GM10847 (cell line): ENCODE results near the gene RFNG.

Experiments used
- POLR2A ChIP-seq: IDR thresholded peaks from 2 replicates; pipeline ENCODE4 v1.6.1; 2011; ENCODE audit not compliant: insufficient read length; ENCODE audit errors: extremely low read depth

RFNG gene

DNA sequence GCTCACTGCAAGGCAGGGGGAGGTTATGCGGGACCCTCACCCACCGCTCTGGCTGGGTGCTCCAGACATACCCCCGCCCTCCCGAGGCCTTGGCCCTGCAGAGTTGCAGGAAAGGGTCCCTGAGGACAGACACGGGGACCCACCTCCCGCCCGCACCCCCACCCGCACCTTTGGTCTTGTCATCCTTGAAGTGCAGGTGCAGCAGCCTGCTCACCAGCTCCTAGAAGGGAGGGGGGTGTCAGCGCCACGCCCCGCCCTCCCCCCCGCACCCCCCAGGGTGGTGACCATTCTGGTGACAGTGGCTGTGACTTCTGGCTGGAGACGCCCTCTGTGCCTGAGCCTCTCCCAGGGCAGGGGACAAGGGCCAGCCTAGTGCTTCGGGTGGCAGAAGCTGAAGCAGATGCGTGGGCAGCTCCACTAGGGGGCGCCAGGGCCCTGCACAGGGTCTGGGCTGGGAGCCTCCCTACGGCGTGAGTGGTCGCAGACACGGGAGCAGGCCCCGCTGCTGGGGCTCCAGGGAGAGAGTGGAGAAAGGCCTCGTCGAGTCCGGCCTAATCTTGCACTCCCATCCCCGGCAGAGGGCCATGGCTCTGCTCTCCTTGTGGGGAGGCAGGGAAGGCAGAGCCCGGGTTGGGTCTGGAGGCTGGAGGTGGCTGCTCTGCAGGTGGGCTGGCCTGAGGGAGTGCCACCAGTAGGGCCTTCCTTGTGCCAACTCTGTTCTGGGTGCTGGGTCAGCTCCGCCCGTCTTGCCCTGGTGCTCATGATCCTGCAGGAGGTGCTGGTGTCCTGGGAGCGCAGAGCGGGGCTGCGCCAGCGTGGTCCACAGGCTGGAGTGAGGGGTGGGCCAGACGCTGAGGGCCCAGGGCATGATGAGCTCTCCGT, 31.7 kb downstream of the RFNG start:
- TF ChIP-seq POLR2A, result no peak

- TF ChIP-seq POLR2A, result no peak
These were observed 32.5 kb downstream of the RFNG start for GRCh38 chr17:82018989-82019689.

GRCh38 chr17:82018152-82018988, 33.2 kb downstream of the RFNG start:
- TF ChIP-seq POLR2A, result no peak

DNA sequence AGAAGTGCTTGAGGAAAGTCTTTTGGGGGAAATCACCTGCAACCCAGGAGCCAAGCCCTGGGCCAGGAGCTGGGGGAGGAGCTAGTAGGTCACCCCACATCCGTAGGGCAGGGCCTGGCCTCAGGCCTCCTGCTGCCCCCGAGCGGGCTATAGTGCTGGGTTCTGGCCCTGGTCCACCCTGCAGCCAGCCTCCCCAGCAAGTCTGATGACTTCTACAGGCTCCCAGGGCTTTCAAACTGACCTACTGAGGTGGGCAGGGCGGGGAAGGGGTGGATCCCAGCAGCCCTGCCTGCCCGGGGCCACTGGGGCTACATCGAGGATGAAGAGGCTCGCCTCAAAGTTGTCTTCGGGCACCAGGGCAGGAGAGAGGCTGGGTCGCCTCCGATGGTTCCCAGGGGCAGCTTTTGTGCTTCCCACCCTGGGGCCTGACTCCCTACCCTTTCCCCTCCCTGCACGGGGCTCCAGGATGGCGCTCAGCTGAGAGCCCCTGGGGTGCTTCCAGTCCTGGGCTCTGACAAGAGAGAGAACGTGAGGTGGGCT, 33.9 kb downstream of the RFNG start:
- TF ChIP-seq POLR2A, result no peak

DNA sequence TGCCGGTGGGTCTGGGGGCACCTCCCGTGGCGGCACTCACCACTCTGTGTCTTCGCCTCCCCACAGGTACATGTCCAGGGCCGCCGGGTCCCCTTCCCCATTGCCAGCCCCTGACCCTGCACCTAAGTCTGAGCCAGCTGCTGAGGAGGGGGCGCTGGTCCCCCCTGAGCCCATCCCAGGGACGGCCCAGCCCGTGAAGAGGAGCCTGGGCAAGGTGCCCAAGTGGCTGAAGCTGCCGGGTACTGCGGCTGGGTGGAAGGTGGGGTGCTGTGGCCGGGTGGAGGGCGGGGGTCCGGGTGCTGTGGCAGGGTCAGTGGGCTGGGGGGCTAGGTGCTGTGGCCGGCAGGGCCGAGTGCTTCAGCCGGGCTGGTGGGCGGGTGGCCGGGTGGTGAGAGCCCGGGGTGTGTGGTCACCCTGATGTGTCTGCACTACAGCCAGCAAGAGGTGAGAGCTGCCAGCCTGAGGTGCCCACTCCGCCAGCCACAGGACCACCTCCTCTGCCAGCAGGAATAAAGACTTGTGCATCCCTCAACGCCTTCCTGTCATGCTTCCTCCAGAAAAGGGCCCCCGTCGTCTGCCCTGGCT, 34.6 kb downstream of the RFNG start:
- TF ChIP-seq POLR2A, result no peak

- TF ChIP-seq POLR2A, result no peak
These were observed 35.3 kb downstream of the RFNG start for GRCh38 chr17:82016061-82016874.

DNA sequence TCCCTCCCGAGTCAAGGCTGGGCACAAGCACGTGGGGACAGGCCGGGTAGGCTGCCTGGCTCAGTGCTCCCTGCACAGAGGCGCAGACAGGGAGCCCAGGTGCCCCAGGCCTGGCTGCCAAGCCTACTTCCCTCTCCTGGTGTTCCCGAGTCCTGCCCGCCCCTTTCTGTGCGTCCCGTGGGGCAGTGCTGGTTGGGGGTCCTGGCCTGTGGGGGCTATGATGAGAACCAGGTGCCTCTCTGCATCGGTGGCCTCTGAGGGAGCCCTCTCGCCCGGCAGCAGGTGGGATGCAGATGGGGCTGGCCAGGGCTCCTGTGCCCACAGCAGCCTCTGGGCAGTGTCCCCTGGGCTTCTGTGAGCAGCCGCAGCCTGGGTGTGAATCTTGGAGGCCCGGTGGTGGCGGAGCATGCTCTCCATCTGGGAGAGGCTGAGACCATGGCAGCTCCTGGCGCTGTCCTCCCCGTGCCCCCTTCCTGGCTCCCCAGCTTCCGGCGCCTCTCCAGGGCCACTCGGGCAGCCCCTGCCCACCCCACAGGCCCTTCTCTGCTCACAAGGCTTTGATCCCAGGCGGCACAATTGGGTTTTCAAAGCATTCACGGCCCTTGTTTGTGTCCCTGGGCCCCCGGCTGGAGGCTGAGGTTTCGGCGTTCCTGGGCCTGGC, 36.2 kb downstream of the RFNG start:
- TF ChIP-seq POLR2A, result no peak

DNA sequence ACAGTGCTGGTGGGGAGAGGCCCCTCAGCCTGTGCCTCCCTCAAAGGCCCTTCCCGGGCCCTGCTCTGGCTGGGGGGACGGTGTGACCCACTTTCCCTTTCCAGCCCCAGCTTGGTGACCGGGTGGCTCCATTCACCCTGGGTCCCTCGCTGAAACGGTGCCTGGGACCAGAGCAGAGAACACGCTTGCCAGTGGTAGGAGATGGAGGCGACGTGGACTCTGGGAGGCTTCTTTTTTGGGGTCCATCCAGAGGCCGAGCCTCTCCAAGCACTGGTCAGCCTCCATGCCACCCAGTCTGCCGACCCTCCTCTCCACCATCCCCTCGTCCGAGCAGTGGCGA, 36.7 kb downstream of the RFNG start:
- TF ChIP-seq POLR2A, result no peak

DNA sequence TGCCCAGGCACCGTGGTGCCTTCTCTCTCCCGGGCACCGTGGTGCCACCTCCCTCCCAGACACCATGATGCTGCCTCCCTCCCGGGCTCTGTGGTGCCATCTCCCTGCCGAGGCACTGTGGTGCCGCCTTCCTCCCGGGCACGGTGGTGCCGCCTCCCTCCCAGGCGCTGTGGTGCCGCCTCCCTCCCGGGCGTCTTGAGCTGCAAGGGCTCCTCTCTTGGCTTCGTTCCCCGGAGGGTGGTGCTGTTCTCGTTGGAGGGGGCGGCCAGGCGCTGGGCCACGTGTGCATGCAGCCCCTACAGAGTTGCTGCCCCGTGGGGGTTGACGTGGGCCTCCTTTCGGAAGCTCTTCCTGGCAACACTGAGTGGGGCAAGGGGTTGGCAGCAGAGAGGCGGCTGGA, 37.2 kb downstream of the RFNG start:
- TF ChIP-seq POLR2A, result no peak

- no peak for TF ChIP-seq POLR2A
These were observed 37.8 kb downstream of the RFNG start for GRCh38 chr17:82013772-82014321.

GRCh38 chr17:82013341-82013740, 38.3 kb downstream of the RFNG start:
- no peak for TF ChIP-seq POLR2A

- no peak for TF ChIP-seq POLR2A
These were observed 38.8 kb downstream of the RFNG start for GRCh38 chr17:82012640-82013295.

DNA sequence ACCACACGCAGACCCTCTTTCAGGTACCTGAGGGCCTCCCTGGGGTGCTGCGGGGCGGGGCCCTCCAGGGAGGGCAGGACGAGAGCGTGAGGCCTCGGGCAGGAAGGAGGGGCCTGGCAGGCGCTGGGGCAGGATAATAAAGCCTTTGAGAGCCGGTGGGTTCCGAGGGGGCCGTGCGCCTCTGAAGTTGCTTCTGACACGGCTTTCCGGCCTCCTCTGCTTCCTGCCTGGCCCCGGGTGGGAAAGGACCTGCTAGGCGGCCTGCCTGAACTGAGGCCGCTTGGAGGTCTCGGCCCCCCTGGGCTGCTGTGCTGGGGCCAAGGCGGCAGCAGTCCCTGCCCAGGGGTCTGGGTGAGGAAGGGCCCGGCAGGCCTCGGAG, 39.4 kb downstream of the RFNG start:
- TF ChIP-seq POLR2A, result no peak
